GM18505 (cell line): ENCODE data around the gene CDH13.

Source experiments
- ATAC-seq: cut with Tn5 transposase; IDR thresholded peaks from one replicate; pipeline ENCODE4 v1.9.1; 2021; ENCODE audit not compliant: unreplicated experiment
- POLR2A ChIP-seq: IDR thresholded peaks from 4 replicates; pipeline ENCODE4 v1.6.1; 2011; ENCODE audit warnings: borderline replicate concordance; ENCODE audit not compliant: insufficient read depth, insufficient read length; ENCODE audit errors: extremely low read depth

The CDH13 gene

DNA sequence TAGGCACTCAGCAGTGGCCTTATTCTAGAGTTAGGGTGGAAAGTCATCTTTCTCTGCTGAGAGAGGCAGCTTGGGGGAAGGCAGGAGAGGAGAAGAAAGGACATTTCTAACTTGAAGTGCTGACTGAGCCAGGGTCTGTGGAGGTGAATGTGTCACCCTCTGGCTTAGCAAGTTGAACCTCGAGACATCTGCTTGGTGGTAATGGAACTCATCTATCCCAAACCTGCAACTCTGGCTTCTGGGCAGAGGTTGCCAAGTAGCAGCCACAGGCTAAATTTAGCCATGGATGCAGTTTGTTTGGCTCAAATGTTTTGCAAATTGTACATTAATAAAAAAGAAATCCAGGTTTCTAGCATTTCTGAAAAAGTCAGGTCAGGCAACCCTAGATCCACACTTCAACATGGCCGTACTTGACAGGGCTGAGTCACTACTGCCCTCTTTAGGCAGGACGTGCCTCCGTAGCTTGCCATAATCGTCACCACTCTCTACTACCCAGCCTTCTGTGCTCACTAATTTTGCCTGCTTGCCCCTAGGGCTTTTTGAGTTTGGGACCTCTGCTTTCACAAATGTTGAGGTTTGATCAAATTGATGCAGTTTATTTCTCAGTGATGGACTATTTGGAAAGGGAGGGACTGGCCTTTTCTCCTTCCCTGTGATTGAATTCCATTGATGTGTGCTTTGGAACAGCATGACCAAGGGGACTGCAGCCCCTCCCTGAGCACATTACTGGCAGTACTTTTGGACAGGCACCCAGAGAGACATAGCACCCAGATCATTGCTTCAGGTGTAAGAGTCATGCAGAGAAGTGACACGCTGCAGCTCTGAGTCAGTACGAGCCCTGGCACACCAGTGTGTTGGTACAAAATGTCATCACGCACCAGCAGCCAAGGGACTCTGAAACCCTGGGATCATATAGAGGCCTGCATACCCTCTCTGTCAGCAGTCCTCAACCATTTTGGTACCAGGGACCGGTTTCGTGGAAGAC, 5.2 kb downstream of the CDH13 start:
- no peak for ATAC-seq
- no peak for TF ChIP-seq POLR2A

DNA sequence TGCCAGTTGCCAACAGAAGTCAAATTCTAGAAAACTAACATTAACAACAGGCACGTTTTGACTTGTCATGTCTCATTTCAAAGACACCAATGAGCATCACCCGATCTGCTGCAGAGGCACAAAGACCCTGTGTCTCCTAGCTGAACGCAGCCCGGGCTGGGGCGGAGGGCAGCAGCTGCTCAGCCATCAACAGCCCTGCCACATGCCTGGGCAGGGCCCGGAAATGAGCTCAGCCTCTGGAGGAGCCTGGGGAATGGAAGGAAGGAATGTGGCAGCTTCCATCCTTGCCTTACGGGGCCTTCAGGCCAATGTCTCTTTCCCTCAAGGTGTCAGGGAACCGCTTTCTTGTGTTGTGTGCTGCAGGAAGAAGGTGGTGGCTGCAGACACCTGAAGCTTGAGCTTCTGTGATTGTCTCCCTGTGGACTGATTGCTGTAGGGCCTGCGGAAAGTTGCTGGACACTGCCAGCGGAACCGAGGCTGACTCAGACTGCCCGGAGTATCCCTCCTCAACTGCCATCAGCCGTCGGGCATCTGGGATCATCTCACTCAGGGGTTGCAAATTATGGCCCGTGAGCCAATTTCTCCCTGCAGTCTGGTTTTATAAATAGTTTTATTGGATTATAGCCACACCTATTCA, 7.3 kb downstream of the CDH13 start:
- no peak for TF ChIP-seq POLR2A
- ATAC-seq = no peak

DNA sequence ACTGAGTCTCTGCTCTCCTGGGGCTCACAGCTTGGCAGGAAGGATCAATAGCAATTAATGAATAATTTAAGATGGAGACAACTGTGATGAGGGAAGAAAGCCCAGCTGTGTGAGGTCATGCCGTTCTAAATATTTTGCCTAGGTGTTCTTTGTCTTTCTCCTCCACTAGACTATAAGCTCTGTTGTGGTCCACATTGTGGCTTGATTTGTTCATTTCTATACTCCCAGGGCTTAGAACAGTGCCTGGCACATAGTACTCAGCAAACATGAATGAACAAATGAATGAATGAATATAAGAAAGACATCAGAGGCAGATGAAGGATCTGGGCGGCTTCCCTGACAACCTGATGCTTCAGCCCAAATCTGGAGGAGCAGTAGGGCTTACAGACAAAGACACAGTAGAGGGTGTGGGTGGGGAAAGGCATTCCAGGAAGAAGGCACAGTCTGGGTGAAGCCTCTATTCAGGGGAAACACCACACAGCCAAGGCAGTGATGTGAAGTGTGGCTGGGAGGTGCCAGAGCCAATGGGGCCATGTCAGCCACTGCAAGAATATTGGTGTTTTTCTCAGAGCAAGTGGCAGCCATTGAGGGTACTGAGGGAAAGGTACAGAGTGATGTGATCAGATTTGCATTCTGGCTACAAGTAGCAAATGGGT, 8.3 kb downstream of the CDH13 start:
- no peak for TF ChIP-seq POLR2A
- no peak for ATAC-seq

DNA sequence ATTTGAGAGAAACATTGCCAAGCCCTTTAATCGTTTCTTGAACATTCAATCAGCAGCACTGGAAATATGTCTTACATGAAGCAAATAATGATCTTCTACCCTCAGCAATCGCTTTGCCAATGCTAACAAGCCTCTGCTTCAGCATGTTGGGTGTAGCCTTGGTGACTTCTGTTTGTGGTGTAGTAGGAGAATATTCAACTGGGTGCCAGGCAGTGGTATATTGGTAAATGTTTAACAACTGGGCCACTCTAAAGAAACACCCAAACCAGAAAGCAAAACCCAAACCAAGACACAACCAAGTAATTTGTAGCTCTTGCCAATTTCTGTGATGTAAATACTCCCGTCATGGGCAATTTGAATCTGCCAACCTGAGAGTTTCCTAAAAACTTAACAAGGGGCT, 9.7 kb downstream of the CDH13 start:
- no peak for TF ChIP-seq POLR2A
- ATAC-seq = no peak

DNA sequence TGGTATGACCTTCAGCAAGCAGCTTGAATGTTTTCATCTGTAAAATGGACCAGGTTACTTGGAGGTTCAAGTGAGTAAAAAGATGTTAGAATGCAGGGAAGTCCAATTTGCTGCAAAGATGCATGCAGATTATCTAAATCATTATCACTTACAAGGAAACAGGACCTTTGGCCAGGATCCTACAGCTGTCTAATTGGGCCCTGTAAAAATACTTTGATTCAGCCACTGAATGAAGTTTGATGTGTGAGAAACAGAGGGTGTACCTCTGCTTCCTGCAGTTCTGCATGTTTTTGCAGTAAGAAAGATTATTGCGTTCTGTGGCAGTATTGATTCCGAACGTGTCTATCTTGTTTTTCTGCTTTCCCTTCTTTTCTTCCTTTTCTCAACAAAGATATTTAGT, 10.2 kb downstream of the CDH13 start:
- TF ChIP-seq POLR2A = no peak
- ATAC-seq = no peak

DNA sequence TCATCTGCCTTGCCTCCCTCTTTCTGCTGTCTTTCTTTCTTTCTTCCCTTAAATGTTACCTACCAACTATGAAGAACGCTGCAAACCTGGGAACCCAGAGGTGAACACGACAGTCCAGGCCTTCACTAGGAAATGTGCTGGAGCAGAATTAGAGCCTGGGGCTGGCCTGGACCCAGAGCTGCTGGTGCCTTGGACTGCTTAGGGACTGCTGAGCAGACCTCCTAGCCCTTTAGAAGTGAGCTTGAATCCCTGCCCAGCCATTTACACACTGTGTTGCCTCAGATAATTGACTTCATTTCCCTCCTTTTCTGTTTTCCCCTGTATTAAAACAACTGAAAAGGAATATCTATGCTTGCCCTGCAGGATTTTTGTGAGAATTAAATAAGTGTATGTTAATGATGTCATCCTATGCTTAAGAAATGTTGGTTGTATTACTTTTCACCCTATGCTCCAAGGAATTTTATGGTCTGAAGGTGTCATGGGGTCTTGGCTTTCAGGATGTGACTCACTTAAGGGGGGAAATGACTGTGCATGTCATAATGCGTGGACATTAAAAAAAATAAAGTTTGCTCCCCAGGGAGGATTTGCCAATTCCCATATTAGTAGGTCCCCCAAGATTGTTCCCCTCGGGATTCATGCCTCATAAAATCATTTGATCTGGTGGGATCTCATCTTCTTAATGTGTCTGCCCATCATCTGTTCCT, 11.5 kb downstream of the CDH13 start:
- no peak for TF ChIP-seq POLR2A
- no peak for ATAC-seq

DNA sequence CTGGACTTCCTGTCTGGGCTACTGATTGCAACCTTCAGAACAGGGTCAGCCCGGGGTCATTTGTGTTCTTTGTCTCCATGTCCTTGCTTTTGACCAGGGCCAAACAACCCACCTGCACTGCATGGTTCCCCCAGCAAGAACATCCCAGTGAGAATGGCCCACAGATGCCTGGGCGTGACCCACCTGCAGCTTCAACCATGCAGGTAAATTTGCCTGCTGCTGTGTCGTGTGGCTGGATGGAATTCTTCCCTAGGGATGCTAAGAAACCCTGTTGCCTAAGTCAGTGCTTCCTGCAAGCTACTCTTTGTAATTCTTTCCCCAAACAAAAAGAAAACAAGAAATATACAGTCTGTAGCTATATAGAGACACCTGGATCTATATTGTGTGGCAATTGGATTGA, 12.5 kb downstream of the CDH13 start:
- ATAC-seq = no peak
- no peak for TF ChIP-seq POLR2A

DNA sequence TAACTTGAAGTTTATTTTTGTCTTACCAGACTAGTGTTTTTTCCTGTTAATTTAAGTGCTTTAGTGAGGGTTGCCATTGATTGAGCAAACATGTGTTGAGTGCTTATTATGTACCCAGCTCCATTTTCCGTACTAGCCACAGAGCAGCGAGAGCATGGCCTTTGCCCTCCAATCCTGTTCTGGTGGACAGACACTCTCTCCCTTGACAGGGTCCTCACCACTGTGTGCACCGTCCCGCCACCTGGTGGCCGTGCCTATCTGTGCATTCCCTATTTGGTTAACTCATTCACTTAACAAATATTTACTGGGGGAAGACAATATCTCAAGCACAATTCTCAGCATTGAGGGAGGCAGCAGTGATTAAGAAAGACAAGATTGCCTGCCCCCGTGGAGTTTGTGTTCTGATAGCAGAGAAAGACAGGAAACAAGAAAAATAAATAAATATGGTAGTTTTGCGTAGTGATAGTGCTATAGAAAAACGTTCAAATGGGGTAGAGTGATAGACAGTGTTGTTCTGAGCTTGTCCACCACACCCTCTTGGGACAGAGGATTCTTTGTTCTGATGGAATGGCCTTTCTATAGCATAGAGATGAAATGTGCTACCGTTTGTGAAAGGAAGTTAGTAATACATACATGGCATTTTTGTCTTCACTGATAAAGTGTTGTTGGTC, 13.0 kb downstream of the CDH13 start:
- TF ChIP-seq POLR2A = no peak
- ATAC-seq = no peak

DNA sequence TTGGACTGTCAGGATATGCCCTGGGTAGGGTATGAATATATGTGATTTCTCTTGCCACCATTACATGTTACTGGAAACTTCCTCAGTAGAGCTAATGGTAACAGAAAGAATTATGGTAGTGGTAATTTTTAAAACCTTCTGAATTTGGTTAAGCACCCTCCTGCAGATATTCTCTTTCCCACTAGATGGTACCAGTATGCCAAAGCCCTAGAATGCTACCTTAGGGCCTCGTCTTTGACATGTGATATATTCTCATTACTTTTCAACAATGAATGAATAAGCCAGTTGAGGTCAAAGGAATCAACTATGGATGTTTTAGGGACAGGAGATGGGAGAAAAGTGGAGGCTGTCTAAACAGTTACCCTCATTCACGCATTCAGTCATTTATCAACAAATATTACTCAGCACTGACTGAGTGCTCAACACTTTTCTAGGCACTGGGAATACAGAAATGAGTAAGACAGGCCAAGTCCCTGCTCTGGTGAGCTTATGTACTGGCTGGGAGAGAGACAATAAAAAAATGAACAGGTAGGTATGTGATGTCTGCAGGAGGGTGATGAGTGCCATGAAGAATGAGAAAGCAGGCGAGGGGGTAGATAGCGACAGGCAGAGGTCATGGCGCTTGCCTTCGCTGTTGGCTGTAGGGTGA, 14.7 kb downstream of the CDH13 start:
- no peak for ATAC-seq
- TF ChIP-seq POLR2A = no peak

DNA sequence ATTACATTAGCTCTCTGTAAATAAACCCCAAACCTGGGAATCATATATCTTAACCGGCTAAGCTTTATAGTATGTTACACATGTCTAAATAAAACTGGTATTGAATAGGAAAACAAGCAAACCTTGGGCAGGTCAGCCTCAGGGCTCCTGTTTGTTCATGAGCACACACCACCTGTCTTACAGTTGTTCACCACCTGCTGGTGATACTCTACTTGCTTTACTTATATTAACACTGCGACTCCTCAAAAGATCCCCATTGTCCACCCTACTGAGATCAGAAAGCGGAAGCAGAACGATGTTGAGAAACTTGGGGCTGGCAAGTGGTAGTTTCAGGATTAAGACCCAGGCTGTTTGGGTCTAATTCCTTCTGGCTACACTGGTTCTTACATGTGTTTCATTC, 16.4 kb downstream of the CDH13 start:
- no peak for ATAC-seq
- TF ChIP-seq POLR2A = no peak

DNA sequence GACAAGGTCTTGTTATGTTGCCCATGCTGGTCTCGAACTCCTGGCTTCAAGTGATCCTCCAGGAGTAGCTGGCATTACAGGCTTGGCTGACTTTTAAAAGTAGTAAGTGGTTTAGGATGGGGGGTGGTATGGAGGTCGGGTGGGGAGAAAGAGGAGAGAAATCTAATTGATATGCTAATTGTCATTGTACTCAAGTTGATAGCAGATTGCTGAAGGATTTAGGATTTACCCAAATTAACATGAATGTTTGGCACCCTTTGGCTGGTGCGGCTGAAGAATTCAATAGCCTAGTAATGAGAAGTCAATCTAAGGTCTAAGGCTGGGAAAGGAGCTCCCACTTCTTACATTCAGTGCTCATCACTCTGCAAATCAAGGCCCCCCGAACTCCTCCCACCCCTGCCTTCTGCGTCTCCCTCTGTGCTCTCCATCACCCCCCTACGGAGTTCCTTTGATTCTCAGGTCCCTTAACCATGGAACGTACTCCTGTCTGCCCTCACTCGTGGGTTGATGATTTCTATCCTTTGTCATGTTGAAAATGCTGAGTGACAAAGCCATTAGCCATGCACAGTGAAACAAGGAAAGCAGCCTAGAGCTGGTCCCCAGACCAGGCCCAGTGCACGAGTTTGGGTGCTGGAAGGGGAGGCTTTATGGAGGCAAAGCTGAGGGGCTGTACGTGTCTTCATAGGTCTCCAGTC, 17.3 kb downstream of the CDH13 start:
- no peak for TF ChIP-seq POLR2A
- ATAC-seq = no peak

DNA sequence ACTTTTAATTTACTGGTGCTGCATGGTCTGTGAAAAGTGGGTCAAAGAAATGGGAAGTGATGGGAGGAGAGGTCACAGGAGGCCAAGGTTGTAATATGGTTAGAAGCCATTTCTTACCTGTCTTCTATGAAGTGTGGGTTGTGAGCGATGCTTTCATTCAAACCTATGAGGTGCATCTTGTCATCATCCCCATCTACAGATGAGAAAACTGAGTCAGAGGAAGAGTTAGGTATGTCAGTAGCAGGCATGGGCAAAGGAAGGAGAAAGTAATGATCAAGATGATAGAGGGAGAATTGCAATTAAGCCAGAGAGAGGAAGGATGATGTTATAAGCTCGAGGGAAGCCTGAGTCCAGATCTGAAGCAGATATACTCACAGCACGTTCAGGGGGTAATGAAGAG, 19.7 kb downstream of the CDH13 start:
- no peak for TF ChIP-seq POLR2A
- ATAC-seq = no peak

DNA sequence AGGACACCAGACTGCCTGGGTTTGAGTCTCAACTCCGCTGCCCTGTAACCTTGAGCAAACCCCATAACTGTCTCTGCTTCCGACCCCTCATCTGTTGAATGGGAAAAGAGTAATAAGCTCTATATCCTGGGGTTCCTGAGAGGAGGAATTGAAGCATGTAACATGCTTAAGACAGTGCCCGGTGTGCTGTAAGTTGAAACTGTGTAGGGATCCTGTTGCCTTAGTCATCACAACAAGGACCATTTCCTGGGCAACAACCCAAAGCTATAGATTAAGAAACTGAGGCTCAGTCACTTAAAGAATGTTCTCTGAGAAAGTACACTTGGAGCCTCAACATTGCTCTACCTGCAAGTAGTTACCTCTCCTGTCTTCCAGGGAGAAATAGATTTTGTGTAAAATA, 23.0 kb downstream of the CDH13 start:
- no peak for ATAC-seq

More for the DNA sequence above, 23.0 kb downstream of the CDH13 start:
- no peak for TF ChIP-seq POLR2A
